Activated CD4-positive, alpha-beta T cell treated with anti-CD3 and anti-CD28 coated beads for 1 hour (primary cell): ENCODE results near the gene TIMP2.
"Not testable (repeated sequence)": the region's sequence is repeated elsewhere in the genome, so short reads cannot be mapped to it uniquely, and the experiment has no call there.

Source experiments
- DNase-seq: peaks from one replicate; pipeline ENCODE4 v3.0.0-alpha.2; 2020

Gene TIMP2

GRCh38 chr17:78903101-78903779 is 21.9 kb downstream of the TIMP2 start, which contains the start of gene CEP295NL:
CEP295NL (minus strand) TSS chr17:78903201; CDS start chr17:78901828, 1,373 bp downstream.
- no peak for DNase-seq

GRCh38 chr17:78902231-78902630 is 23.0 kb downstream of the TIMP2 start:
- DNase-seq = not testable (repeated sequence)

DNA sequence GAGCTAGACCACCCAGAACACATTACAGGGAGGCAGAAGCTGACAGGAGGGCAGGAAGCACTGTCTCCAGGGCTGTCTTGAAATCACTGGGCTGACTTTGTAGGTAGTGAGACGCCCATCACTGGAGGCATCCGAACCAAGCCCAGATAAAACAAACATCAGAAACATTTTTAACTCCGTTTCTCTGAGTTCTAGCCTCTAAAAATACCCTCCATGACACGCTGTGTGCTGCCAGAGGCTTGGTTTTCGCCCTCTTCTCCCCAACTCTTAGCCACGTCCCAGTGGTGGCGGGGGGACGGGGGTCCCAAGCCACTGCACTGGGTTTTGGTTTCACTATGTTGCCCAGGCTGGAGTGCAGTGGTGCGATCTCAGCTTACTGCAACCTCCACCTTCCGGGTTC is 23.4 kb downstream of the TIMP2 start:
- no peak for DNase-seq

- no peak for DNase-seq
Observed at GRCh38 chr17:78900816-78901215, 24.4 kb downstream of the TIMP2 start.

- no peak for DNase-seq
Observed at GRCh38 chr17:78899361-78900260, 25.6 kb downstream of the TIMP2 start.

- DNase-seq = no peak
Observed at GRCh38 chr17:78898947-78899346, 26.2 kb downstream of the TIMP2 start.

DNA sequence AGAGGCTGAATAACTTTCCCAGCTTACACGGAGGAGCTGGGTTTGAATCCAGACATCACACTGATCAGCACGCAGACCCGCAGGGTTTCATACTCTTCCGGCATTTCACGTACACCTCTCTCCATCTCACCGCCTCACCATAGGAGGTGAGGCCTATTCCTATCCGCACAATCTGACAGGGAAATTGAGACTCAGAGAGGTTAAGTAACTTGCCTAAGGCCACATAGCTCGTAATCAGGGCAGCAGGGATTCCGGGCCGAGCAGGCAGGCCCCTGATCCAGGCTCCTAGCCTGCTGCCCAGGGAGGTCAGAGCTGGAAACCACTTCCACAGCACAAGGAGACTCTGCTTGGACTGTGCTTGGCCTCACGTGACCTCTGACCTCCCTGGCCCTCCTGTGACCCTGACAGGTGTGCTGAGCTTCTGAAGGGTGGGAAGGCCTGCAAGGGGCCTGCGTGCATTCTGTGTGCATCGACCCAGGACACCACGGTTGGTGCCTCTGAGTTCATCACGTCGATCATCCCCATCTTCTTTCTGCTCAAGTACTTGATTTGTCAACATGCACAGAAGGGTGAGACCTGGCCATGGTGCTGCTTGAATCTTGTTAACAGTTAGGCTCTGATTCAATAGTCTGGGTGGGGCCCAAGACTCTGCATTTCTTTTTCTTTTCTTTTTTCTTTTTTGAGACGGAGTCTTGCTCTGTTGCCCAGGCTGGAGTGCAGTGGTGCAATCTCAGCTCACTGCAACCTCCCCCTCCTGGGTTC is 26.9 kb downstream of the TIMP2 start:
- DNase-seq = no peak

- no peak for DNase-seq
Observed at GRCh38 chr17:78897664-78898047, 27.5 kb downstream of the TIMP2 start.

- no peak for DNase-seq
Observed at GRCh38 chr17:78896834-78897663, 28.1 kb downstream of the TIMP2 start.

- no peak for DNase-seq
Observed at GRCh38 chr17:78896091-78896833, 28.9 kb downstream of the TIMP2 start.

DNA sequence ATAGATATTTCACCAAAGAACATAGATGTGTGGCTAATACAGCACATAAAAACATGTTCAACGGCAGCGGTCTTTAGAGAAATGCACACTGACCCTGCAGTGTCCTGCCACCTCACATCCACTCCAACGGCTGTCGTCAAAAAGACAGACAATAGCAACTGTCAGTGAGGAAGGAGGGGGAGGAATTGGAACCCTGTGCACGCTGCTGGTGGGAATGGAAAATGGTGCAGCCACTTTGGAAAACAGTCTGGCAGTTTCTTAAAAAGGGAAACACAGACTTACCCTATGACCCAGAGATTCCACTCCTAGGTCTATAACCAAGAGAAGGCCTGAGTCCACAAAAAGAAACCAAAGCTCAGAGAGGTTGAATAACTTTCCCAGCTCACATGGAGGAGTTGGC is 29.9 kb downstream of the TIMP2 start:
- no peak for DNase-seq

DNA sequence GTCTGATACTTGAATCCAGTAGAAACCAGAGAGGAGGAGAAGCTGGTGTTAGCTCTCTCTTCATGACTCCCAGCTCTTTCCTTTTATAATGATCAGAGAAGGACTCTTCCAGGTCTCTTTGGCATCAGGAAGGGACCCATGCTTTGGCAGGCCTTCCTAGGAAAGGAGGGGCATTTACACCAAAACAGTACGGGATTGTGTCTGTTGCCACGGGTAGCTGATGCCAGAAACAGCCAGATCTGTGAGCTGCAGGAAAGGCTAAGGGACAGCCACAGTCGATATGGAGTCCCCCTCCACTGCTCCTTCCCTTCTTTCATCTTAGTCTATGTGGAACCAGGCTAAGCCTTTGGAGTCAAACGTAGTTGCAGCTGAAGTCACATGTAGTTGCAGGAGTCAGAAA is 31.5 kb downstream of the TIMP2 start:
- no peak for DNase-seq

DNA sequence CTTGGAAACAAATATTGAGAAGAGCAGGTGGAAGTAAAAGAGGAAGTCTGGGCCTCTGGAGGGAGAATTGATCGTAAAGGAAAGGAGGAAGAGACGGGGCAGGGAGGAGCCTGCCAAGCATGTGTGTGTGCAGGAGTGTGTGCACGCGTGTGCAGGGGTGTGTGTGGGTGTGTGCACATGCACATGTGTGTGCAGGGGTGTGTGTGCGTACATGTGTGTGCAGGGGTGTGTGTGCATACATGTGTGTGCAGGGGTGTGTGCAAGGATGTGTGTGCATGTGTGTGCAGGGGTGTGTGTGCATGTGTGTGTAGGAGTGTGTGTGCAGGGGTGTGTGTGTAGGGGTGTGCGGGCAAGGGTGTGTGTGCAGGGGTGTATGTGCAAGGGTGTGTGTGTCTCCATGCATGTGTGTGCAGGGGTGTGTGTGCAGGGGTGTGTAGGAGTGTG is 32.2 kb downstream of the TIMP2 start:
- no peak for DNase-seq

- DNase-seq = no peak
Observed at GRCh38 chr17:78892520-78892919, 32.7 kb downstream of the TIMP2 start.

DNA sequence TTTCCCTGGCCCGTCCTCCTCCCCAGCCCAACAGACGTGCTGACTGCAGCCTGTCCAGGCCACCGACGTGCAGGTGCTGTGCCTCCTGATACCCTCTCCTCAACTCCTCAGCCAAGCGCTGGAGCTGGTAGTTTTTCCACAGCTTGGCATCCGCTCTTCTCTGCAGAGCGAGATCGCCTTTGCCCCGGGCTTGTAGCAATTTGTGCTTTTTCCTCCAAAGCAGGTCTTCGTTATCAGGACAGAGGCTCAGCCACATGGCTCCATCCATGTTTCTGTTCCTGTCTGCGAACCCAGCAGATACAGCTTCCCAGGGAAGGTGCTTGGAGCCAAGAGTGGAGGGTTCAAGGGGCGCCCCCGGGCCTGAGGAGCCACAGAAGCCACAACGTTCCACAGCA is 33.1 kb downstream of the TIMP2 start:
- no peak for DNase-seq

- no peak for DNase-seq
Observed at GRCh38 chr17:78891406-78892061, 33.7 kb downstream of the TIMP2 start.

DNA sequence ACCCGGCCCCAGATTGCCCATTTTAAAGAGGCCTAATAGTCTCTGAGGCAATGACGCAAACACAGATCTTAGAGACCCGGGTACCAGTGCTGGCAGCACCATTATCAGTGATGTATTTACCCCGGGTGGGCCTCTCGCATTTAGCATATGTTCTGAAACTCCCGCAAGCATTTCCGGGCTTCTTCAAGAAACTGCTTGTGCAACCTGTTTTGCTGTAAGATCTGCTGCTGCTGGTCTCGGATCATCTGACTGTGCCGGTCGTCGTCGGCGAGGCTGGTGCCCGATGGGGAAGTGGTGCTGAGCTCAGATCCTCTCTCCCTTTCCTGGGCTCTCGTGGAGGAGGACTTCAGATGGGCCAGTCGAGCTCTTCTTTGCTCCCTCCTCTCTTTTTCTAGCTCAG is 34.7 kb downstream of the TIMP2 start:
- peak; percentile 20 for DNase-seq

DNA sequence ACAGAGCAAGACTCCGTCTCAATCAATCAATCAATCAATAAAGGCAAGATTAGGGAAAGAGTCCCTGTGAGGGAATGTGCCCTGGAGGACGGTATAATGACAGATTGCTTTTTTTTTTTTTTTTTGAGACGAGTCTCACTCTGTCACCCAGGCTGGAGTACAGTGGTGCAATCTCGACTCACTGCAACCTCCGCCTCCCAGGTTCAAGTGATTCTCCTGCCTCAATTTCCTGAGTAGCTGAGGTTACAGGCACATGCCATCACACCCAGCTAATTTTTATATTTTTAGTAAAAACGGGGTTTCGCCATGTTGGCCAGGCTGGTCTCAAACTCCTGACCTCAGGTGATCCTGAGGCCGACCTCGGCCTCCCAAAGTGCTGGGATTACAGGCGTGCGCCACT is 35.1 kb downstream of the TIMP2 start:
- DNase-seq = not testable (repeated sequence)

DNA sequence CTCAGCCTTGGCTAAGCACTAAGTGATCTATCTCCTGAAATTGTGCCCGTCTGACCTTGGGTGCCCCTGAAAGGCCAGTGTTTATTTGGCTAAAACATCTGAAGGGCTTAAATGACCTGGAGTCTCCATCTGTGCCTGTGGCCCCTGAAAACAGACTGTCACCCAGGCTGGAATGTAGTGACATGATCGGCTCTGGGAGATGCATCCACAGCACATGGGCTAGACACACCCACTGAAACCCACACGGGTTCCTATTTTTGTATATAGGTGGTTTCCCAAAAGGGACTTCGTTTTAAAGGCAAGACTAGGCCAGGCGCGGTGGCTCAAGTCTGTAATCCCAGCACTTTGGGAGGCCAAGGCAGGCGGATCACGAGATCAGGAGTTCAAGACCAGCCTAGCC is 35.7 kb downstream of the TIMP2 start:
- no peak for DNase-seq

- no peak for DNase-seq
Observed at GRCh38 chr17:78888941-78889518, 36.2 kb downstream of the TIMP2 start.

DNA sequence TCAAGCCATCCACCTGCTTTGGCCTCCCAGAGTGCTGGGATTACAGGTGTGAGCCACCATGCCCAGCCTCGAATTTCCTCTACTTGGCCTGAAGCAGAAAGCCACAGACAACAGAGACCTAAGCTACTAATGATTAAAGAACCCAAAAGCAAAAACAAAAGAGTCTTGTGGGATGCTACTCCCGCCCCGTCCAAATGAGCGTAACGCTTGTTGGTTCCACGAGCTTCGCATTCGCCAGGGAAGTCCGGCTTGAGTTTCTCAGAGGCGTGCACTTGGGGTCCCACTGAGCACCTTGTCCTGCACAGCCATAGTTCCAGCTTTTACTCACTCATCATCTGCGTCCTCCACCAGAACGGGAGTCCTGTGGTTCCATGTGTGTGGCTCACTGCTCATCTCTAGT is 38.2 kb downstream of the TIMP2 start:
- DNase-seq = no peak
